Liver (tissue), 9 donors: ENCODE results near the gene LCE2A. TPM values are rescaled to one million over a fixed set of nuclear protein-coding genes. Genes with fewer than 3 reads are reported as not detected.
"Not testable (repeated sequence)": the region's sequence is repeated elsewhere in the genome, so short reads cannot be mapped to it uniquely, and the experiment has no call there.

ENCODE experiments used
- DNase-seq: peaks from one replicate; pipeline ENCODE4 v3.0.0-alpha.2; 2017; ENCODE audit warnings: low spot score
- H3K27ac ChIP-seq, 2 donors: one replicate each; pipeline ENCODE4 v1.7.0; 2013; ENCODE audit warnings: inconsistent platforms in 2 of 2, low read length in 2 of 2, control low read depth in 1 of 2, low read depth in 1 of 2, mild to moderate bottlenecking in 1 of 2
- H3K27me3 ChIP-seq, 4 donors: one replicate each; pipeline versions ENCODE4 v1.6.1 to v1.7.0; 2013; ENCODE audit warnings: low read length in 3 of 4, inconsistent platforms in 1 of 4, mild to moderate bottlenecking in 1 of 4, moderate library complexity in 1 of 4; ENCODE audit not compliant: control insufficient read depth in 4 of 4, insufficient read depth in 4 of 4
- H3K36me3 ChIP-seq, 4 donors: one replicate each; pipeline versions ENCODE4 v1.6.1 to v1.7.0; 2013; ENCODE audit warnings: low read length in 3 of 4, mild to moderate bottlenecking in 3 of 4, low read depth in 1 of 4, moderate library complexity in 1 of 4; ENCODE audit not compliant: control insufficient read depth in 4 of 4, insufficient read depth in 3 of 4
- H3K4me1 ChIP-seq, 4 donors: one replicate each; pipeline versions ENCODE4 v1.6.1 to v1.7.0; 2013; ENCODE audit warnings: low read length in 3 of 4, mild to moderate bottlenecking in 3 of 4, moderate library complexity in 1 of 4; ENCODE audit not compliant: control insufficient read depth in 4 of 4, insufficient read depth in 4 of 4
- H3K4me3 ChIP-seq, 3 donors: one replicate each; pipeline versions ENCODE4 v1.6.1 to v1.7.0; 2013; ENCODE audit warnings: low read length in 3 of 3, control low read depth in 1 of 3, low read depth in 1 of 3, mild to moderate bottlenecking in 1 of 3
- H3K9ac ChIP-seq, 2 donors: one replicate each; pipeline ENCODE4 v1.7.0; 2013; ENCODE audit warnings: low read length in 2 of 2, mild to moderate bottlenecking in 2 of 2, moderate library complexity in 2 of 2, control low read depth in 1 of 2, low read depth in 1 of 2
- H3K9me3 ChIP-seq, 4 donors: one replicate each; pipeline versions ENCODE4 v1.6.1 to v1.7.0; 2013; ENCODE audit warnings: low read length in 3 of 4; ENCODE audit not compliant: control insufficient read depth in 4 of 4
- FOXA1 ChIP-seq: IDR thresholded peaks from 2 replicates; pipeline ENCODE4 v1.6.1; 2016; ENCODE audit warnings: antibody characterized with exemption
- FOXA2 ChIP-seq: IDR thresholded peaks from 2 replicates; pipeline ENCODE4 v1.6.1; 2016; ENCODE audit warnings: antibody characterized with exemption
- GABPA ChIP-seq, 2 donors: IDR thresholded peaks in 1 of 2; conservative IDR thresholded peaks in 1 of 2; 2 replicates each; pipeline ENCODE4 v1.6.1; 2016; ENCODE audit warnings: antibody characterized with exemption in 2 of 2, mild to moderate bottlenecking in 1 of 2, moderate library complexity in 1 of 2
- HNF4G ChIP-seq: IDR thresholded peaks from 2 replicates; pipeline ENCODE4 v1.6.1; 2016; ENCODE audit warnings: antibody characterized with exemption
- JUND ChIP-seq, 2 donors: IDR thresholded peaks; 2 replicates each; pipeline ENCODE4 v1.6.1; 2016; ENCODE audit warnings: antibody characterized with exemption in 2 of 2
- NR2F2 ChIP-seq: IDR thresholded peaks from 2 replicates; pipeline ENCODE4 v1.6.1; 2016; ENCODE audit warnings: antibody characterized with exemption
- RAD21 ChIP-seq, 2 donors: IDR thresholded peaks; 2 replicates each; pipeline ENCODE4 v1.6.1; 2016; ENCODE audit warnings: antibody characterized with exemption in 2 of 2, mild to moderate bottlenecking in 2 of 2
- YY1 ChIP-seq: IDR thresholded peaks from 2 replicates; pipeline ENCODE4 v1.6.1; 2016; ENCODE audit warnings: antibody characterized with exemption, mild to moderate bottlenecking
- WGBS: extraction: QIAGEN DNeasy Blood & Tissue Kit; methylation state at CpG from one replicate; pipeline ENCODE4 v1.1.7; 2013; 5-methylcytosine and 5-hydroxymethylcytosine counted together
- polyA plus RNA-seq, 2 donors: library from polyadenylated mRNA; stranded (reverse) in 1 of 2; unstranded in 1 of 2; fragments of 200-250 nt in 1 of 2; fragments of >200 nt in 1 of 2; fragmentation: Nextera tagmentation in 1 of 2; extraction: Ambion mirVana in 1 of 2; gene quantifications; one replicate each; pipeline versions ENCODE4 v1.2.1 to v1.2.3, GENCODE V29; 2013 to 2015
- total RNA-seq, 2 donors: library from RNA; depleted of rRNA; stranded (reverse); fragments of >200 nt; gene quantifications; one replicate each; pipeline ENCODE4 v1.2.3, GENCODE V29; 2014
- TF ChIP-seq, protein P1 (sequence below): IDR thresholded peaks from 2 replicates; pipeline ENCODE4 v1.6.1; 2016; ENCODE audit warnings: antibody characterized with exemption
- TF ChIP-seq, protein P2 (sequence below): IDR thresholded peaks from 2 replicates; pipeline ENCODE4 v1.6.1; 2016; ENCODE audit warnings: antibody characterized with exemption
- TF ChIP-seq, protein P3 (sequence below): IDR thresholded peaks from 2 replicates; pipeline ENCODE4 v1.6.1; 2016; ENCODE audit warnings: antibody characterized with exemption, mild to moderate bottlenecking
- TF ChIP-seq, protein P4 (sequence below): IDR thresholded peaks from 2 replicates; pipeline ENCODE4 v1.6.1; 2016; ENCODE audit warnings: antibody characterized with exemption
- donor health status: healthy.
- donor health status: healthy.
- donor health status: healthy.
- donor health status: healthy.
- donor health status: healthy.

LCE2A gene
- total and polyA plus RNA-seq, 4 donors, result not detected

DNA sequence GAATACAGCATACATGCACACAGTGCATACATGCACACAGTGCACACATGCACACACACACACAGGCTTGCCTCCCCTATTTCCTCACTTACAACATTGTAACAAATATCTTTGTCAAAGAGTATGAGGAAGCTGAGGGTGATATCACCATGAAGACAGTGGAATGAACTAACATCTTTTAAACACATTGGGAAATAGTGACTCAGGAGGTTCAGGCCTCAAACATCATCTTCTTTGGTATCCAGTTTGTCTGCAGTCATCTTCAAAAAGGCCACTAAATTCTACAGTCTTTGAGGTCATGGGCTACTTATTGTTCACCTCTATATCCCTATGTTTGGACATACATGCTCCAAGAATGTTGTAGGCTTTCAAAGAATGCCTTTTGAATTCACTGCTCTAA is 14.3 kb upstream of the LCE2A start:
- Histone ChIP-seq H3K4me3 (no peak overlapping the region), H3K9me3 (no peaks in the 10 kb centered on the region), H3K27ac (no peak overlapping the region), H3K4me1 (no peaks in the 10 kb centered on the region), H3K9ac (no peak overlapping the region), H3K36me3 (no peaks in the 10 kb centered on the region), H3K27me3 (peaks cover 0 to 2% (median 0%) of the 10 kb centered on the region in 4 donors)
- DNase-seq, result no peak
- TF ChIP-seq JUND (IDR thresholded peaks at IDR 0.05) (no peak), YY1 (no peak), HNF4G (no peak), GABPA (IDR thresholded peaks at IDR 0.05 in 1 of 2, conservative IDR thresholded peaks at IDR 0.05 in 1 of 2) (no peak), NR2F2 (no peak)
- TF ChIP-seq, protein P1, sequence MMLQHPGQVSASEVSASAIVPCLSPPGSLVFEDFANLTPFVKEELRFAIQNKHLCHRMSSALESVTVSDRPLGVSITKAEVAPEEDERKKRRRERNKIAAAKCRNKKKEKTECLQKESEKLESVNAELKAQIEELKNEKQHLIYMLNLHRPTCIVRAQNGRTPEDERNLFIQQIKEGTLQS, result no peak
- TF ChIP-seq, protein P2, sequence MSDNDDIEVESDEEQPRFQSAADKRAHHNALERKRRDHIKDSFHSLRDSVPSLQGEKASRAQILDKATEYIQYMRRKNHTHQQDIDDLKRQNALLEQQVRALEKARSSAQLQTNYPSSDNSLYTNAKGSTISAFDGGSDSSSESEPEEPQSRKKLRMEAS, result no peak

DNA sequence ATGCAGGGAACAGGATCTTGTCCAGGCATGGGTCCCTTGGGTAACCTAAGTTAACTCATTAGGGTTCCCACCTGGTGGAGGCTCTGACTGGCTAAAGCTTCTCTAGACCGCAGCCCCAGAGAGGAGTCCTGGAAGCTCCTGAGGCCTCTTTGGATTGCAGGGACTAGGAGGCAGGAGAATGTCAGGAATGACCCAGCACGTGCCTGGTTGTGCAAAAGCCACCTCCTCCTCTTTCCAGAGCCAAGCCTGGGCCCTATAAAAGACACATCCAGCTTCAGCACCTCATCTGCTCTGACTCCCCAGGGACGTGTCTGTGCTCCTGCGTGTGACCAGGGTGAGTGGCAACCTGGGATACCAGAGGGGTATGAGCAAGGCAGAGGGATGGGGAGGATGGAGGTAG is 12.3 kb upstream of the LCE2A start, which contains the start of gene LCE2B:
LCE2B (plus strand) TSS at position 301 of the 400 bp plus-strand sequence. CDS start 721 bp downstream, outside the sequence.
- not testable (repeated sequence) for H3K4me3 ChIP-seq, H3K9ac ChIP-seq, DNase-seq, H3K4me1 ChIP-seq, H3K27ac ChIP-seq, H3K9me3 ChIP-seq, H3K36me3 ChIP-seq, H3K27me3 ChIP-seq
- 77% methylated on average over 4 of the region's 4 CpGs for WGBS

DNA sequence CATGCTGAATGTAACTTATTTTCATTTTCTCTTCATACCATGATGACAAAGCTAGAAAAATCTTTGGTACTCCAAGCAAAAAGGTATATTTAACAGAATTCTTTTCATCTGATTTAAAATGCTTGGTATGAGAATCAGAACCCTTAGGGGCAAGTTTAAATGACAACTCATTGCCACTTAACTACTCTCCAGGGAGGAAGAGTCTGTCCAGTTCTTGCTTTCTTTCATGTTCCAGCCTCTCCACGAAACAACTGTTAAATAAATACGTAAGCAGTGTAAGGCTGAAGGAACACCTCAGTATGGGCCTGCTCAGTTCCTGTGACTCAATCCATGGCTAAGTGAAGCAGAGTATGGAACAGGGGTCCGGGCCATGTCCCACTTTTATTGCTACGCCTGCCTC is 1.6 kb downstream of the LCE2A start:
- Histone ChIP-seq H3K36me3 (no peaks in the 10 kb centered on the region), H3K4me1 (no peaks in the 10 kb centered on the region), H3K4me3 (no peak overlapping the region), H3K27me3 (no peaks in the 10 kb centered on the region), H3K27ac (no peak overlapping the region), H3K9me3 (peaks cover 0 to 4% (median 0%) of the 10 kb centered on the region in 4 donors), H3K9ac (no peak overlapping the region)
- TF ChIP-seq JUND (IDR thresholded peaks at IDR 0.05) (no peak), HNF4G (no peak), RAD21 (IDR thresholded peaks at IDR 0.05) (no peak), NR2F2 (no peak)
- TF ChIP-seq, protein P3, sequence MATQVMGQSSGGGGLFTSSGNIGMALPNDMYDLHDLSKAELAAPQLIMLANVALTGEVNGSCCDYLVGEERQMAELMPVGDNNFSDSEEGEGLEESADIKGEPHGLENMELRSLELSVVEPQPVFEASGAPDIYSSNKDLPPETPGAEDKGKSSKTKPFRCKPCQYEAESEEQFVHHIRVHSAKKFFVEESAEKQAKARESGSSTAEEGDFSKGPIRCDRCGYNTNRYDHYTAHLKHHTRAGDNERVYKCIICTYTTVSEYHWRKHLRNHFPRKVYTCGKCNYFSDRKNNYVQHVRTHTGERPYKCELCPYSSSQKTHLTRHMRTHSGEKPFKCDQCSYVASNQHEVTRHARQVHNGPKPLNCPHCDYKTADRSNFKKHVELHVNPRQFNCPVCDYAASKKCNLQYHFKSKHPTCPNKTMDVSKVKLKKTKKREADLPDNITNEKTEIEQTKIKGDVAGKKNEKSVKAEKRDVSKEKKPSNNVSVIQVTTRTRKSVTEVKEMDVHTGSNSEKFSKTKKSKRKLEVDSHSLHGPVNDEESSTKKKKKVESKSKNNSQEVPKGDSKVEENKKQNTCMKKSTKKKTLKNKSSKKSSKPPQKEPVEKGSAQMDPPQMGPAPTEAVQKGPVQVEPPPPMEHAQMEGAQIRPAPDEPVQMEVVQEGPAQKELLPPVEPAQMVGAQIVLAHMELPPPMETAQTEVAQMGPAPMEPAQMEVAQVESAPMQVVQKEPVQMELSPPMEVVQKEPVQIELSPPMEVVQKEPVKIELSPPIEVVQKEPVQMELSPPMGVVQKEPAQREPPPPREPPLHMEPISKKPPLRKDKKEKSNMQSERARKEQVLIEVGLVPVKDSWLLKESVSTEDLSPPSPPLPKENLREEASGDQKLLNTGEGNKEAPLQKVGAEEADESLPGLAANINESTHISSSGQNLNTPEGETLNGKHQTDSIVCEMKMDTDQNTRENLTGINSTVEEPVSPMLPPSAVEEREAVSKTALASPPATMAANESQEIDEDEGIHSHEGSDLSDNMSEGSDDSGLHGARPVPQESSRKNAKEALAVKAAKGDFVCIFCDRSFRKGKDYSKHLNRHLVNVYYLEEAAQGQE, result no peak
- 85% methylated on average over 4 of the region's 4 CpGs for WGBS
- DNase-seq, result no peak

DNA sequence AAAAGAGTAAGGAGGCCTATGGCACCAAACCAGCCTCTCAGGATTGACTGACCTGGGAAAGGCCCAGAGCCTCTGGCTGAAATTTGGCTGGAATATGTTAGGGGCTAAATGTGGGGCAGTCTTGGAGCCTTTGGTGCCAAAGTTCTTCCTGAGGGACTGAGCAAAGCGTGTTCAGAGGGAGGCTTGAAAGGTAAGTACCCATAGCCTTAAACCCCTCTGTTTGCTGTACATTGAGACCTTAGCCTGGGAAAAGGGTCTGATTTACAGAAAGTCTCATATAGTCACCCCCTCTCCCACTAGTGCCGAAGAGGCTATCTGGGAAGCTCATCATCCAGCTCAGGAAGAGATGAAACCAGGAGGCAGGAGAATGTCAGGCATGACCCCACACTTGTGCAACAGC is 9.7 kb downstream of the LCE2A start, which contains the start of gene LCE4A:
LCE4A (plus strand) TSS at position 301 of the 400 bp plus-strand sequence. CDS start 916 bp downstream, outside the sequence.
- Histone ChIP-seq H3K27ac (no peak within 1 kb of the TSS), H3K36me3 (no peaks in the 10 kb centered on the region), H3K4me3 (no peak within 1 kb of the TSS), H3K9me3 (peaks cover 0 to 4% (median 0%) of the 10 kb centered on the region in 4 donors), H3K9ac (no peak within 1 kb of the TSS), H3K27me3 (peaks cover 0 to 3% (median 0%) of the 10 kb centered on the region in 4 donors), H3K4me1 (no peaks in the 10 kb centered on the region)
- TF ChIP-seq YY1 (no peak), FOXA1 (no peak), FOXA2 (no peak), HNF4G (no peak)
- TF ChIP-seq, protein P4, sequence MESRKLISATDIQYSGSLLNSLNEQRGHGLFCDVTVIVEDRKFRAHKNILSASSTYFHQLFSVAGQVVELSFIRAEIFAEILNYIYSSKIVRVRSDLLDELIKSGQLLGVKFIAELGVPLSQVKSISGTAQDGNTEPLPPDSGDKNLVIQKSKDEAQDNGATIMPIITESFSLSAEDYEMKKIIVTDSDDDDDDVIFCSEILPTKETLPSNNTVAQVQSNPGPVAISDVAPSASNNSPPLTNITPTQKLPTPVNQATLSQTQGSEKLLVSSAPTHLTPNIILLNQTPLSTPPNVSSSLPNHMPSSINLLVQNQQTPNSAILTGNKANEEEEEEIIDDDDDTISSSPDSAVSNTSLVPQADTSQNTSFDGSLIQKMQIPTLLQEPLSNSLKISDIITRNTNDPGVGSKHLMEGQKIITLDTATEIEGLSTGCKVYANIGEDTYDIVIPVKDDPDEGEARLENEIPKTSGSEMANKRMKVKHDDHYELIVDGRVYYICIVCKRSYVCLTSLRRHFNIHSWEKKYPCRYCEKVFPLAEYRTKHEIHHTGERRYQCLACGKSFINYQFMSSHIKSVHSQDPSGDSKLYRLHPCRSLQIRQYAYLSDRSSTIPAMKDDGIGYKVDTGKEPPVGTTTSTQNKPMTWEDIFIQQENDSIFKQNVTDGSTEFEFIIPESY, result no peak
- WGBS, result 89% methylated on average over 2 of the region's 2 CpGs
- DNase-seq, result no peak
